Measurements from ENCODE around the gene WFIKKN1. TPM values are rescaled to one million over a fixed set of nuclear protein-coding genes. Genes with fewer than 3 reads are reported as not detected.

WFIKKN1 gene
- total and polyA plus RNA-seq, 2 donors from 2014 or later, result 0.69 to 1.8 TPM

DNA sequence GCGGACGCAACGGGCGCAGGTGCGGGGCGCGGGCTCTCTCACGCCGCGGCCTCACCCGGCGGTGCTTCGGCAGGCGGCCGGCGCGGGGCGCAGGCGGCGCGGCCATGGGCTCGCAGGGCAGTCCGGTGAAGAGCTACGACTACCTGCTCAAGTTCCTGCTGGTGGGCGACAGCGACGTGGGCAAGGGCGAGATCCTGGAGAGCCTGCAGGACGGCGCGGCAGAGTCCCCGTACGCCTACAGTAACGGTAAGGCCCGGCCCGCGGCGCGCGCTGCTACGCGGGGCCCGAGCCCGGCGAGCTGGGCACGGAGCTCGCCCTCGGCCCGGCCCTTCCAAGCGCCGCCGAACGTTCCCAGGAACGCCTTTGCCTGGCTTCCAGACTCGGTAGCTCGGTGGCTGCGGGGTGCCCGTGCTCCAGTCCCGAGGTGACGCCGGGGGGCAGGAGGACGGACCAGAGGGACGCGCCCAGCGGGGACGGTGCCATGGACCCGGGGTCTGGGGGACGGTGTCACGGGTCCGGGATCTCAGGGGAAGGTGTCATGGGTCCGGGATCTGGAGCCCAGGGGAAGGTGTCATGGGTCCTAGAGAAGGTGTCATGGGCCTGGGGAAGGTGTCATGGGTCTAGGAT, 40.5 kb upstream of the WFIKKN1 start:
- Histone ChIP-seq H3K9ac (ENCODE audit: low read length in 3 of 3) (peak overlapping the region; percentile 27 to 77 (median 52)), H3K4me3 (ENCODE audit: low read length in 3 of 3) (peak overlapping the region; percentile 66 to 80 (median 70)), H3K9me3 (ENCODE audit: control insufficient read depth in 2 of 3, insufficient read depth in 1 of 3, low read length in 3 of 3) (no peaks in the 10 kb centered on the region), H3K36me3 (ENCODE audit: control insufficient read depth in 2 of 3, insufficient read depth in 3 of 3, low read length in 3 of 3) (no peaks in the 10 kb centered on the region), H3K4me1 (ENCODE audit: control insufficient read depth in 2 of 3, insufficient read depth in 2 of 3, low read depth in 1 of 3, low read length in 3 of 3) (peaks cover 6 to 60% (median 42%) of the 10 kb centered on the region in 3 donors), H3K27me3 (ENCODE audit: control insufficient read depth, insufficient read depth, low read length) (no peaks in the 10 kb centered on the region), H3K27ac (ENCODE audit: low read depth in 2 of 2, low read length in 2 of 2) (peak overlapping the region; percentile 81 to 87)
- FAIRE-seq, result no peak
- intact Hi-C loops (cut with DNase I), result no loop called here
- peak in 4 of 5 donors; percentile 55 to 85 (median 70) for DNase-seq
- TF ChIP-seq, protein P1, sequence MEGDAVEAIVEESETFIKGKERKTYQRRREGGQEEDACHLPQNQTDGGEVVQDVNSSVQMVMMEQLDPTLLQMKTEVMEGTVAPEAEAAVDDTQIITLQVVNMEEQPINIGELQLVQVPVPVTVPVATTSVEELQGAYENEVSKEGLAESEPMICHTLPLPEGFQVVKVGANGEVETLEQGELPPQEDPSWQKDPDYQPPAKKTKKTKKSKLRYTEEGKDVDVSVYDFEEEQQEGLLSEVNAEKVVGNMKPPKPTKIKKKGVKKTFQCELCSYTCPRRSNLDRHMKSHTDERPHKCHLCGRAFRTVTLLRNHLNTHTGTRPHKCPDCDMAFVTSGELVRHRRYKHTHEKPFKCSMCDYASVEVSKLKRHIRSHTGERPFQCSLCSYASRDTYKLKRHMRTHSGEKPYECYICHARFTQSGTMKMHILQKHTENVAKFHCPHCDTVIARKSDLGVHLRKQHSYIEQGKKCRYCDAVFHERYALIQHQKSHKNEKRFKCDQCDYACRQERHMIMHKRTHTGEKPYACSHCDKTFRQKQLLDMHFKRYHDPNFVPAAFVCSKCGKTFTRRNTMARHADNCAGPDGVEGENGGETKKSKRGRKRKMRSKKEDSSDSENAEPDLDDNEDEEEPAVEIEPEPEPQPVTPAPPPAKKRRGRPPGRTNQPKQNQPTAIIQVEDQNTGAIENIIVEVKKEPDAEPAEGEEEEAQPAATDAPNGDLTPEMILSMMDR (IDR thresholded peaks at IDR 0.05; ENCODE audit: borderline replicate concordance, extremely low read depth, insufficient read depth), result no peak

DNA sequence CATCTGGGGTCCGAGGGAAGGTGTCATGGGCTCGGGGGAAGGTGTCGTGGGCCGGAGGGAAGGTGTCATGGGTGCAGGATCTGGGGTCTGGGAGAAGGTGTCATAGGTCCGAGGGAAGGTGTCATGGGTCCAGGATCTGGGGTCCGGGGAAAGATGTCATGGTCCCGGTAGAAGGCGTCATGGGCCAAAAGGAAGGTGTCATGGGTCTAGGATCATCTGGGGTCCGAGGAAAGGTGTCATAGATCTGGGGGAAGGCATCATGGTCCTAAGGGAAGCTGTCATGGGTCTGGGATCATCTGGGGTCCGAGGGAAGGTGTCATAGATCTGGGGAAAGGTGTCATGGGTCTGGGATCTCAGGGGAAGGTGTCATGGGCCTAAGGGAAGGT, 40.0 kb upstream of the WFIKKN1 start:
- H3K36me3 ChIP-seq (ENCODE audit: control insufficient read depth in 2 of 3, insufficient read depth in 3 of 3, low read length in 3 of 3), result no peaks in the 10 kb centered on the region
- intact Hi-C loops (cut with DNase I), result no loop called here

GRCh38 chr16:591231-591630, 39.6 kb upstream of the WFIKKN1 start:
- peak overlapping the region; percentile 66 to 80 (median 70) for H3K4me3 ChIP-seq (ENCODE audit: low read length in 3 of 3)
- peak in 1 of 5 donors; percentile 50 for DNase-seq
- H3K9ac ChIP-seq (ENCODE audit: low read length in 3 of 3), result peak overlapping the region; percentile 20 to 77 (median 27)
- intact Hi-C loops (cut with DNase I), result no loop called here
- peaks cover 6 to 60% (median 42%) of the 10 kb centered on the region in 3 donors for H3K4me1 ChIP-seq (ENCODE audit: control insufficient read depth in 2 of 3, insufficient read depth in 2 of 3, low read depth in 1 of 3, low read length in 3 of 3)
- FAIRE-seq, result no peak
- no peaks in the 10 kb centered on the region for H3K36me3 ChIP-seq (ENCODE audit: control insufficient read depth in 2 of 3, insufficient read depth in 3 of 3, low read length in 3 of 3)
- no peaks in the 10 kb centered on the region for H3K27me3 ChIP-seq (ENCODE audit: control insufficient read depth, insufficient read depth, low read length)
- TF ChIP-seq, protein P1 (IDR thresholded peaks at IDR 0.05; ENCODE audit: borderline replicate concordance, extremely low read depth, insufficient read depth), result no peak
- peak overlapping the region in 1 of 2 donors; percentile 87 for H3K27ac ChIP-seq (ENCODE audit: low read depth in 2 of 2, low read length in 2 of 2)
- no peaks in the 10 kb centered on the region for H3K9me3 ChIP-seq (ENCODE audit: control insufficient read depth in 2 of 3, insufficient read depth in 1 of 3, low read length in 3 of 3)

More for the DNA sequence above, 40.0 kb upstream of the WFIKKN1 start:
- H3K9me3 ChIP-seq (ENCODE audit: control insufficient read depth in 2 of 3, insufficient read depth in 1 of 3, low read length in 3 of 3), result no peaks in the 10 kb centered on the region
- peak overlapping the region; percentile 27 to 77 (median 52) for H3K9ac ChIP-seq (ENCODE audit: low read length in 3 of 3)
- DNase-seq (no peak), FAIRE-seq (no peak)
- TF ChIP-seq, protein P1 (IDR thresholded peaks at IDR 0.05; ENCODE audit: borderline replicate concordance, extremely low read depth, insufficient read depth), result no peak
- H3K4me1 ChIP-seq (ENCODE audit: control insufficient read depth in 2 of 3, insufficient read depth in 2 of 3, low read depth in 1 of 3, low read length in 3 of 3), result peaks cover 6 to 58% (median 42%) of the 10 kb centered on the region in 3 donors
- H3K4me3 ChIP-seq (ENCODE audit: low read length in 3 of 3), result peak overlapping the region; percentile 66 to 80 (median 70)
- peak overlapping the region; percentile 33 to 87 for H3K27ac ChIP-seq (ENCODE audit: low read depth in 2 of 2, low read length in 2 of 2)
- H3K27me3 ChIP-seq (ENCODE audit: control insufficient read depth, insufficient read depth, low read length), result no peaks in the 10 kb centered on the region

All from kidney (tissue), 14 donors.